NCI-H2107 treated with DMSO at 0.1 percent for 48 hours (cell line): ENCODE results near the gene ADAM15.

Experiments used
- DNase-seq: peaks from one replicate; lab custom pipeline; 2025; ENCODE audit not compliant: unreplicated experiment; lab: John Stamatoyannopoulos, UW

Gene ADAM15

DNA sequence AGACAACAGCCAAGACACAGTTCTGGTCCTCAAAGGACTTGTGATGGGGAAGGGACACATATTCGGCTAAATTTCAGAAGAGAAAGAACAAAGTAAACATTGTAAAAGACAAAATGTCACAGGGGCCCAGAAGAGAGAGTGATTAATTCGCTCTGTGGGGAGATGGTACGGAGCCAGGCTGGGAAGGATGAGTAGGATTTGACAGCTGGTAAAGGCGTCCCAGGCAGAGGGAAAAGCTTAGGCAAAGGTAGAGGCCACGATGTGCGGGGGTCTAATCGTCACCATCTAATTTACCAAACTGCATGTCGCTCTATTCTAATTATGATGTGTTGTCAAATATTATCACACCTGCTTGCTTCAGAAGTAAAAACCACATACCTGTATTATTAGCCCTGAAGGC, 59.3 kb downstream of the ADAM15 start:
- DNase-seq: no peak

DNA sequence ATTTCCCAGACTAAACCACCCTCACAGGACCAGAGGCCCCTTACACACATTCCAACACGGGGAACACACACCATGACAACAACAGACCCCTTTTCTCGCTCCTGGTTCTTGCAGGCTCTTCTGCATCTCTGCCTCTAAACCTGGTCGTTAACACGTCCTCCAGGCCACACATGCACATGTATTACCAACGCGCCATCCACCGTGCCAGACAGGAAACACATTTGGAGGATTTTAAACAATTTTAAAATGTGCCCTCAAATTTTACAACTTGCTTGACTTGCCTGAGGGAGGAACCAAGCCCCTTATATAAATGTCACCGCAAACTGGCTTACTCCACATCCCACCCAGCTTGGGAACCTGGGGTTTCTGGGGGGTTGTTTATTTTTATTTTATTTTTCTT, 59.7 kb downstream of the ADAM15 start:
- no peak for DNase-seq
